ENCODE results near the gene HIVEP3. TPM values are rescaled to one million over a fixed set of nuclear protein-coding genes. Genes with fewer than 3 reads are reported as not detected.

The HIVEP3 gene
- polyA plus RNA-seq, 1 of the 3 experiments (the other 2 are of a cell fraction) = 6.4 TPM

DNA sequence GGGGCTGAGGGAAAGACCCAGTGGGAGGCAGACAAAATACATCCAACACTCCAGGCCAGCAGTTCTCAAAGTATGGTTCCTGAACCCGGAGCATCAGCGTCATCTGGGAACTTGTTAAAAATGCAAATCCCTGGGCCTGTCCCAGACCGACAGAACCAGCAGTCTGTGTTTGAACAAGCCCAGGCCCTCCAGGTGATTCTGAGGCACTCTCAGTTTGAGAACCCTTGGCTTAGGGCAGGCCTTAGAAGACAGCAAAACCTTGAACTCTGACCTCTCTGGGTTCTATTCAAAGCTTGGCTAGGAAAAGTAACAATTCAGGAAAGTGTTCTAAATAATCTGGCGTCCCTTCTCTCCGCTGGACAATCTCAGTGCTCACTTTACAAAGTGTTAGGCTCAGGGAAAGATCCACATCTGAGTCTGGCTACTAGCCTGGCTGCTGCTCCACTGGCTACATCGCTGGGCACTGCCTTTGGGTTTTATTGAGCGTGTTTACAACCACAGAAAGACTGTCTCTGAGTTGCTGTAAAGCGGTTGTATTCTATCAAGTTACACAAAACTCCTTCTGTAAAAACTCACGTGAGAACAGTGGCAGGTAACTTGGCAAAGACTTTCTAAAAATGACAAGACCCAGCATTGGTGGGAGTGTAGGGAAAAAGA, 166.1 kb downstream of the HIVEP3 start:
- H3K4me3 ChIP-seq (ENCODE audit: low read depth in 2 of 2, low read length in 1 of 2) = no peak overlapping the region
- H3K27ac ChIP-seq (ENCODE audit: low read depth in 2 of 2, low read length in 1 of 2) = no peak overlapping the region
- no peaks in the 10 kb centered on the region for H3F3A ChIP-seq (replicated peaks; ENCODE audit: insufficient read depth)
- TF ChIP-seq YY1 (IDR thresholded peaks at IDR 0.05; ENCODE audit: low read depth) (no peak), NRF1 (IDR thresholded peaks at IDR 0.05; ENCODE audit: low read depth, low read length) (no peak), MEF2A (IDR thresholded peaks at IDR 0.05; ENCODE audit: borderline replicate concordance, low read depth) (no peak), RFX5 (IDR thresholded peaks at IDR 0.05; ENCODE audit: low read length) (no peak), FOSL2 (IDR thresholded peaks at IDR 0.05; ENCODE audit: borderline replicate concordance, low read depth) (no peak), RAD21 (IDR thresholded peaks at IDR 0.05; ENCODE audit: low read length) (no peak), JUND (IDR thresholded peaks at IDR 0.05) (no peak), FOXJ3 (CRISPR knock-in tag; IDR thresholded peaks at IDR 0.05) (no peak), EZH2phosphoT487 (IDR thresholded peaks at IDR 0.05; ENCODE audit: borderline replicate concordance, low read depth) (no peak), ELF1 (IDR thresholded peaks at IDR 0.05) (no peak), TEAD4 (IDR thresholded peaks at IDR 0.05; ENCODE audit: borderline replicate concordance, insufficient read depth) (no peak), POLR2AphosphoS5 (IDR thresholded peaks at IDR 0.05; ENCODE audit: low read depth, low read length) (no peak), FOXM1 (IDR thresholded peaks at IDR 0.05; ENCODE audit: low read depth) (no peak), GABPA (IDR thresholded peaks at IDR 0.05; ENCODE audit: low read depth) (no peak), EP300 (IDR thresholded peaks at IDR 0.05; ENCODE audit: borderline replicate concordance in 1 of 2, low read depth in 1 of 2, low read length in 1 of 2) (no peak)
- TF ChIP-seq, protein P1, sequence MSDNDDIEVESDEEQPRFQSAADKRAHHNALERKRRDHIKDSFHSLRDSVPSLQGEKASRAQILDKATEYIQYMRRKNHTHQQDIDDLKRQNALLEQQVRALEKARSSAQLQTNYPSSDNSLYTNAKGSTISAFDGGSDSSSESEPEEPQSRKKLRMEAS (IDR thresholded peaks at IDR 0.05; ENCODE audit: low read depth) = no peak
- TF ChIP-seq, protein P2, sequence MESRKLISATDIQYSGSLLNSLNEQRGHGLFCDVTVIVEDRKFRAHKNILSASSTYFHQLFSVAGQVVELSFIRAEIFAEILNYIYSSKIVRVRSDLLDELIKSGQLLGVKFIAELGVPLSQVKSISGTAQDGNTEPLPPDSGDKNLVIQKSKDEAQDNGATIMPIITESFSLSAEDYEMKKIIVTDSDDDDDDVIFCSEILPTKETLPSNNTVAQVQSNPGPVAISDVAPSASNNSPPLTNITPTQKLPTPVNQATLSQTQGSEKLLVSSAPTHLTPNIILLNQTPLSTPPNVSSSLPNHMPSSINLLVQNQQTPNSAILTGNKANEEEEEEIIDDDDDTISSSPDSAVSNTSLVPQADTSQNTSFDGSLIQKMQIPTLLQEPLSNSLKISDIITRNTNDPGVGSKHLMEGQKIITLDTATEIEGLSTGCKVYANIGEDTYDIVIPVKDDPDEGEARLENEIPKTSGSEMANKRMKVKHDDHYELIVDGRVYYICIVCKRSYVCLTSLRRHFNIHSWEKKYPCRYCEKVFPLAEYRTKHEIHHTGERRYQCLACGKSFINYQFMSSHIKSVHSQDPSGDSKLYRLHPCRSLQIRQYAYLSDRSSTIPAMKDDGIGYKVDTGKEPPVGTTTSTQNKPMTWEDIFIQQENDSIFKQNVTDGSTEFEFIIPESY (IDR thresholded peaks at IDR 0.05; ENCODE audit: borderline replicate concordance, low read depth) = no peak
- TF ChIP-seq, protein P3, sequence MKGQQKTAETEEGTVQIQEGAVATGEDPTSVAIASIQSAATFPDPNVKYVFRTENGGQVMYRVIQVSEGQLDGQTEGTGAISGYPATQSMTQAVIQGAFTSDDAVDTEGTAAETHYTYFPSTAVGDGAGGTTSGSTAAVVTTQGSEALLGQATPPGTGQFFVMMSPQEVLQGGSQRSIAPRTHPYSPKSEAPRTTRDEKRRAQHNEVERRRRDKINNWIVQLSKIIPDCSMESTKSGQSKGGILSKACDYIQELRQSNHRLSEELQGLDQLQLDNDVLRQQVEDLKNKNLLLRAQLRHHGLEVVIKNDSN (IDR thresholded peaks at IDR 0.05; ENCODE audit: borderline replicate concordance, low read depth) = no peak
- TF ChIP-seq, protein P4, sequence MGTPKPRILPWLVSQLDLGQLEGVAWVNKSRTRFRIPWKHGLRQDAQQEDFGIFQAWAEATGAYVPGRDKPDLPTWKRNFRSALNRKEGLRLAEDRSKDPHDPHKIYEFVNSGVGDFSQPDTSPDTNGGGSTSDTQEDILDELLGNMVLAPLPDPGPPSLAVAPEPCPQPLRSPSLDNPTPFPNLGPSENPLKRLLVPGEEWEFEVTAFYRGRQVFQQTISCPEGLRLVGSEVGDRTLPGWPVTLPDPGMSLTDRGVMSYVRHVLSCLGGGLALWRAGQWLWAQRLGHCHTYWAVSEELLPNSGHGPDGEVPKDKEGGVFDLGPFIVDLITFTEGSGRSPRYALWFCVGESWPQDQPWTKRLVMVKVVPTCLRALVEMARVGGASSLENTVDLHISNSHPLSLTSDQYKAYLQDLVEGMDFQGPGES (IDR thresholded peaks at IDR 0.05; ENCODE audit: low read depth, low read length) = no peak
- TF ChIP-seq, protein P5, sequence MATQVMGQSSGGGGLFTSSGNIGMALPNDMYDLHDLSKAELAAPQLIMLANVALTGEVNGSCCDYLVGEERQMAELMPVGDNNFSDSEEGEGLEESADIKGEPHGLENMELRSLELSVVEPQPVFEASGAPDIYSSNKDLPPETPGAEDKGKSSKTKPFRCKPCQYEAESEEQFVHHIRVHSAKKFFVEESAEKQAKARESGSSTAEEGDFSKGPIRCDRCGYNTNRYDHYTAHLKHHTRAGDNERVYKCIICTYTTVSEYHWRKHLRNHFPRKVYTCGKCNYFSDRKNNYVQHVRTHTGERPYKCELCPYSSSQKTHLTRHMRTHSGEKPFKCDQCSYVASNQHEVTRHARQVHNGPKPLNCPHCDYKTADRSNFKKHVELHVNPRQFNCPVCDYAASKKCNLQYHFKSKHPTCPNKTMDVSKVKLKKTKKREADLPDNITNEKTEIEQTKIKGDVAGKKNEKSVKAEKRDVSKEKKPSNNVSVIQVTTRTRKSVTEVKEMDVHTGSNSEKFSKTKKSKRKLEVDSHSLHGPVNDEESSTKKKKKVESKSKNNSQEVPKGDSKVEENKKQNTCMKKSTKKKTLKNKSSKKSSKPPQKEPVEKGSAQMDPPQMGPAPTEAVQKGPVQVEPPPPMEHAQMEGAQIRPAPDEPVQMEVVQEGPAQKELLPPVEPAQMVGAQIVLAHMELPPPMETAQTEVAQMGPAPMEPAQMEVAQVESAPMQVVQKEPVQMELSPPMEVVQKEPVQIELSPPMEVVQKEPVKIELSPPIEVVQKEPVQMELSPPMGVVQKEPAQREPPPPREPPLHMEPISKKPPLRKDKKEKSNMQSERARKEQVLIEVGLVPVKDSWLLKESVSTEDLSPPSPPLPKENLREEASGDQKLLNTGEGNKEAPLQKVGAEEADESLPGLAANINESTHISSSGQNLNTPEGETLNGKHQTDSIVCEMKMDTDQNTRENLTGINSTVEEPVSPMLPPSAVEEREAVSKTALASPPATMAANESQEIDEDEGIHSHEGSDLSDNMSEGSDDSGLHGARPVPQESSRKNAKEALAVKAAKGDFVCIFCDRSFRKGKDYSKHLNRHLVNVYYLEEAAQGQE (IDR thresholded peaks at IDR 0.05; ENCODE audit: low read depth, low read length) = no peak
- ChIA-PET CTCF (no interaction called here), POLR2A (no interaction called here)
- H3K9me3 ChIP-seq = no peaks in the 10 kb centered on the region
- no peaks in the 10 kb centered on the region for H3K4me1 ChIP-seq (ENCODE audit: control insufficient read depth in 1 of 2, insufficient read depth in 2 of 2, low read depth in 1 of 2, low read length in 1 of 2)
- DNase-seq = no peak
- no peaks in the 10 kb centered on the region for H3K36me3 ChIP-seq (replicated peaks in 1 of 2; ENCODE audit: control insufficient read depth in 1 of 2, insufficient read depth in 2 of 2, low read length in 1 of 2)
- WGBS (ENCODE audit: low lambda C conversion rate) = 86% methylated on average over 7 of the region's 9 CpGs
- H3K9me2 ChIP-seq = no peaks in the 10 kb centered on the region
- H3K79me2 ChIP-seq (ENCODE audit: insufficient read depth) = no peaks in the 10 kb centered on the region
- H3K27me3 ChIP-seq (ENCODE audit: insufficient read depth) = no peaks in the 10 kb centered on the region
- no peak overlapping the region for H3K4me2 ChIP-seq
- no peaks in the 10 kb centered on the region for H4K20me1 ChIP-seq (ENCODE audit: insufficient read depth)
- H3K9ac ChIP-seq = no peak overlapping the region
- H2AFZ ChIP-seq (ENCODE audit: low read depth) = no peak overlapping the region
